GM23248 (cell line): ENCODE data around the gene PTPRN2. TPM values are rescaled to one million over a fixed set of nuclear protein-coding genes. Genes with fewer than 3 reads are reported as not detected.

Experiments
- DNase-seq: peaks from one replicate; pipeline ENCODE4 v3.0.0-alpha.2; 2015
- H2AFZ ChIP-seq: fragments of 200-600 bp; sonication (generic); 2 replicates; pipeline ENCODE4 v1.6.1; 2016; ENCODE audit warnings: antibody characterized with exemption
- H3F3A ChIP-seq: fragments of 200-600 bp; sonication (generic); 2 replicates; pipeline ENCODE4 v1.6.1; 2016; ENCODE audit warnings: mild to moderate bottlenecking, antibody characterized with exemption, mixed run types; ENCODE audit not compliant: insufficient read depth
- H3K27ac ChIP-seq: fragments of 200-600 bp; sonication (generic); 2 replicates; pipeline ENCODE4 v1.5.1; 2016; ENCODE audit warnings: mild to moderate bottlenecking
- H3K27me3 ChIP-seq: fragments of 200-600 bp; sonication (generic); replicated peaks from 2 replicates; pipeline ENCODE4 v1.6.1; 2016; ENCODE audit warnings: mild to moderate bottlenecking; ENCODE audit not compliant: insufficient read depth
- H3K36me3 ChIP-seq: fragments of 200-600 bp; sonication (generic); 2 replicates; pipeline ENCODE4 v1.6.1; 2016; ENCODE audit warnings: low read depth, mild to moderate bottlenecking
- H3K4me1 ChIP-seq: fragments of 200-600 bp; sonication (generic); 2 replicates; pipeline ENCODE4 v1.6.1; 2016; ENCODE audit warnings: mild to moderate bottlenecking; ENCODE audit not compliant: insufficient read depth
- H3K4me2 ChIP-seq: fragments of 200-600 bp; sonication (generic); one replicate; pipeline ENCODE4 v1.6.1; 2016; ENCODE audit warnings: mild to moderate bottlenecking; ENCODE audit not compliant: unreplicated experiment
- H3K4me3 ChIP-seq: fragments of 200-600 bp; sonication (generic); 2 replicates; pipeline ENCODE4 v1.5.1; 2016; ENCODE audit warnings: mild to moderate bottlenecking
- H3K79me2 ChIP-seq: fragments of 200-600 bp; sonication (generic); 2 replicates; pipeline ENCODE4 v1.6.1; 2016; ENCODE audit warnings: mild to moderate bottlenecking; ENCODE audit not compliant: insufficient read depth
- H3K9ac ChIP-seq: fragments of 200-600 bp; sonication (generic); 2 replicates; pipeline ENCODE4 v1.6.1; 2016; ENCODE audit warnings: mild to moderate bottlenecking
- H3K9me2 ChIP-seq: fragments of 200-600 bp; sonication (generic); 2 replicates; pipeline ENCODE4 v1.6.1; 2016; ENCODE audit warnings: mixed run types, mild to moderate bottlenecking, moderate library complexity; ENCODE audit not compliant: insufficient read depth
- H3K9me3 ChIP-seq: fragments of 200-600 bp; sonication (generic); one replicate; pipeline ENCODE4 v1.6.1; 2017; ENCODE audit warnings: low read depth
- H4K20me1 ChIP-seq: fragments of 200-600 bp; sonication (generic); 2 replicates; pipeline ENCODE4 v1.6.0; 2016; ENCODE audit not compliant: insufficient read depth
- EZH2 ChIP-seq: fragments of 200-600 bp; sonication (generic); IDR thresholded peaks from 2 replicates; pipeline ENCODE4 v1.6.1; 2018; ENCODE audit warnings: antibody characterized with exemption, mild to moderate bottlenecking; ENCODE audit not compliant: insufficient read depth, poor library complexity, severe bottlenecking
- EZH2phosphoT487 ChIP-seq: fragments of 200-600 bp; sonication (generic); IDR thresholded peaks from 2 replicates; pipeline ENCODE4 v1.6.1; 2018; ENCODE audit warnings: antibody characterized with exemption, moderate library complexity, mild to moderate bottlenecking, low read depth; ENCODE audit not compliant: insufficient read depth
- WGBS, 2 experiments: methylation state at CpG; one replicate each; pipeline ENCODE4 v1.1.6; 2015 to 2017; ENCODE audit warnings: low lambda C conversion rate in 2 of 2, low coverage in 1 of 2; ENCODE audit errors: missing lambda C conversion rate in 2 of 2; 5-methylcytosine and 5-hydroxymethylcytosine counted together
- in situ Hi-C: fragments of 300-500 bp; cut with MboI; formaldehyde crosslinking; loops from 2 replicates; pipeline ENCODE4 v1.15.0; 2020
- polyA plus RNA-seq: library from polyadenylated mRNA; unstranded; fragments of >200 nt; fragmentation: Nextera tagmentation; extraction: Ambion mirVana; gene quantifications from 2 replicates; pipeline ENCODE4 v1.2.1, GENCODE V29; 2016
- total RNA-seq: library from RNA; depleted of rRNA; stranded (reverse); fragments of >200 nt; shearing (Covaris generic); gene quantifications from 2 replicates; pipeline ENCODE4 v1.2.3, GENCODE V29; 2014

PTPRN2 gene
- total and polyA plus RNA-seq, 2 experiments from 2014 or later: 0.13 TPM; not detected in 1

GRCh38 chr7:158572000-158572828, 15.4 kb downstream of the PTPRN2 start:
- H3F3A ChIP-seq: no peaks in the 10 kb centered on the region

GRCh38 chr7:158570449-158571170, 17.0 kb downstream of the PTPRN2 start:
- 69 to 75% methylated on average over 43 to 44 of the region's 44 CpGs for WGBS, 2 experiments

More at GRCh38 chr7:158572000-158572828, 15.4 kb downstream of the PTPRN2 start:
- H2AFZ ChIP-seq: no peak overlapping the region
- H3K4me3 ChIP-seq: no peak overlapping the region
- no peak for TF ChIP-seq EZH2phosphoT487
- no peak for TF ChIP-seq EZH2
- no peak overlapping the region for H3K4me2 ChIP-seq
- H3K27ac ChIP-seq: no peak overlapping the region
- H3K9me3 ChIP-seq: no peaks in the 10 kb centered on the region
- DNase-seq: no peak
- no peaks in the 10 kb centered on the region for H4K20me1 ChIP-seq
- no peaks in the 10 kb centered on the region for H3K79me2 ChIP-seq
- WGBS, 2 experiments: 3 to 6% methylated on average over 7 of the region's 7 CpGs
- in situ Hi-C loops: no loop called here
- H3K36me3 ChIP-seq: no peaks in the 10 kb centered on the region
- no peaks in the 10 kb centered on the region for H3K4me1 ChIP-seq
- no peaks in the 10 kb centered on the region for H3K9me2 ChIP-seq
- peaks cover 14% of the 10 kb centered on the region; the same call in 1 of the 2 replicates for H3K27me3 ChIP-seq
- no peak overlapping the region for H3K9ac ChIP-seq

GRCh38 chr7:158569858-158570323, 17.7 kb downstream of the PTPRN2 start:
- no peaks in the 10 kb centered on the region for H3K9me2 ChIP-seq
- no peaks in the 10 kb centered on the region for H3F3A ChIP-seq
- H3K9me3 ChIP-seq: no peaks in the 10 kb centered on the region
- WGBS, 2 experiments: 12 to 24% methylated on average over 40 of the region's 53 CpGs
- H4K20me1 ChIP-seq: no peaks in the 10 kb centered on the region
- no peak overlapping the region for H3K4me2 ChIP-seq
- H3K4me1 ChIP-seq: no peaks in the 10 kb centered on the region
- H3K36me3 ChIP-seq: no peaks in the 10 kb centered on the region
- peaks cover 14% of the 10 kb centered on the region; the same call in 1 of the 2 replicates for H3K27me3 ChIP-seq
- no peak overlapping the region for H3K4me3 ChIP-seq
- TF ChIP-seq EZH2: no peak
- no peak for TF ChIP-seq EZH2phosphoT487
- DNase-seq: no peak
- no peaks in the 10 kb centered on the region for H3K79me2 ChIP-seq
- H2AFZ ChIP-seq: no peak overlapping the region
- no peak overlapping the region for H3K27ac ChIP-seq
- no peak overlapping the region for H3K9ac ChIP-seq
- in situ Hi-C loops: no loop called here

More at GRCh38 chr7:158570449-158571170, 17.0 kb downstream of the PTPRN2 start:
- no peak overlapping the region for H3K9ac ChIP-seq
- H4K20me1 ChIP-seq: no peaks in the 10 kb centered on the region
- no peaks in the 10 kb centered on the region for H3K36me3 ChIP-seq
- in situ Hi-C loops: no loop called here
- no peak overlapping the region for H2AFZ ChIP-seq
- no peaks in the 10 kb centered on the region for H3F3A ChIP-seq
- no peak overlapping the region for H3K4me3 ChIP-seq
- no peaks in the 10 kb centered on the region for H3K79me2 ChIP-seq
- H3K4me2 ChIP-seq: no peak overlapping the region
- H3K27me3 ChIP-seq: peaks cover 14% of the 10 kb centered on the region; the same call in 1 of the 2 replicates
- H3K4me1 ChIP-seq: no peaks in the 10 kb centered on the region
- TF ChIP-seq EZH2phosphoT487: no peak
- TF ChIP-seq EZH2: no peak
- no peaks in the 10 kb centered on the region for H3K9me3 ChIP-seq
- H3K9me2 ChIP-seq: no peaks in the 10 kb centered on the region
- no peak for DNase-seq
- no peak overlapping the region for H3K27ac ChIP-seq

- Histone ChIP-seq H3K4me3 (no peak overlapping the region), H3K79me2 (no peaks in the 10 kb centered on the region), H4K20me1 (no peaks in the 10 kb centered on the region), H3K27ac (no peak overlapping the region), H3K27me3 (peaks cover 14% of the 10 kb centered on the region; the same call in 1 of the 2 replicates), H3K9me2 (no peaks in the 10 kb centered on the region), H3K4me2 (no peak overlapping the region), H2AFZ (no peak overlapping the region), H3K9ac (no peak overlapping the region), H3K4me1 (no peaks in the 10 kb centered on the region), H3K36me3 (no peaks in the 10 kb centered on the region), H3K9me3 (no peaks in the 10 kb centered on the region), H3F3A (no peaks in the 10 kb centered on the region)
- no peak for DNase-seq
- TF ChIP-seq EZH2: no peak
- no peak for TF ChIP-seq EZH2phosphoT487
- in situ Hi-C loops: no loop called here
- 39 to 52% methylated on average over 26 to 65 of the region's 67 CpGs for WGBS, 2 experiments
These were observed 18.4 kb downstream of the PTPRN2 start for GRCh38 chr7:158568974-158569857.
